BJ (cell line): ENCODE results near the gene CSF1. TPM values are rescaled to one million over a fixed set of nuclear protein-coding genes. Genes with fewer than 3 reads are reported as not detected.

Experiments
- CTCF ChIA-PET: fragments of 350-600 bp; formaldehyde crosslinking; extraction: SDS; loops from one replicate; lab custom pipeline; 2021; ENCODE audit warnings: antibody characterized with exemption, inconsistent platforms; lab: Yijun Ruan, JAX
- POLR2A ChIA-PET: fragments of 300-600 bp; sonication (Branson Sonifier 250); formaldehyde crosslinking; extraction: SDS; loops from one replicate; lab custom pipeline; 2021; ENCODE audit warnings: antibody characterized with exemption; lab: Charles Lee
- DNase-seq: peaks from one replicate; pipeline ENCODE4 v3.0.0-alpha.2; 2011; ENCODE audit warnings: low read depth
- H3K27me3 ChIP-seq: 2 replicates; pipeline ENCODE4 v1.6.0; 2011; ENCODE audit warnings: low read length; ENCODE audit not compliant: control insufficient read depth, insufficient read depth
- H3K36me3 ChIP-seq: 2 replicates; pipeline ENCODE4 v1.5.1; 2011; ENCODE audit warnings: low read length; ENCODE audit not compliant: control insufficient read depth, insufficient read depth
- H3K4me3 ChIP-seq: 2 replicates; pipeline ENCODE4 v1.5.1; 2011; ENCODE audit warnings: low read depth, mild to moderate bottlenecking, control low read depth, low read length
- polyA plus RNA-seq: library from polyadenylated mRNA; depleted of rRNA; stranded (reverse); fragments of >200 nt; gene quantifications from 2 replicates; pipeline ENCODE4 v1.2.3, GENCODE V29; 2011
- TF ChIP-seq, protein P1 (sequence below): IDR thresholded peaks from 2 replicates; pipeline ENCODE4 v1.5.1; 2011; ENCODE audit warnings: low read depth, mild to moderate bottlenecking, control low read depth, inconsistent platforms, low read length, moderate library complexity; ENCODE audit not compliant: insufficient read depth

Gene CSF1
- polyA plus RNA-seq, 1 experiment: 48.4 TPM

DNA sequence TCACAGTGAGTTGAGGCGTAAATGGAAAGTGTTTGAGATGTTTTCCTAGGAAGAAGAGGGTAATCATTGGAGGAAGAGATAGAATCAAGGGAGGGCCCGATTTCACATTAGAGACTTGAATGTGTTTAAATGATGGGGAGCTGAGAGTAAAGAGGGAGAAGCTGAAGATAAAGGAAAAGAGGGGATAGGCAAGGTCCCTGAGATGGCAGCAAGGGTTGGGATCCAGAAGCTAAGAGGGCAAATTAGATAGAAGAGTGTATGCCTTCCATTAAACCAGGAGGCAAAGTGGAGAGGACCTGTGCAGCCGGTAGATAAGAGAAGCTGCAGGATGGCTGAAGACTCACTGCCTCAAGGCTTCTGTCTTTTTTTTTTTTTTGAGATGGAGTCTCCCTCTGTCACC, 21.6 kb upstream of the CSF1 start:
- H3K27me3 ChIP-seq: no peaks in the 10 kb centered on the region
- no peaks in the 10 kb centered on the region for H3K36me3 ChIP-seq
- TF ChIP-seq, protein P1, sequence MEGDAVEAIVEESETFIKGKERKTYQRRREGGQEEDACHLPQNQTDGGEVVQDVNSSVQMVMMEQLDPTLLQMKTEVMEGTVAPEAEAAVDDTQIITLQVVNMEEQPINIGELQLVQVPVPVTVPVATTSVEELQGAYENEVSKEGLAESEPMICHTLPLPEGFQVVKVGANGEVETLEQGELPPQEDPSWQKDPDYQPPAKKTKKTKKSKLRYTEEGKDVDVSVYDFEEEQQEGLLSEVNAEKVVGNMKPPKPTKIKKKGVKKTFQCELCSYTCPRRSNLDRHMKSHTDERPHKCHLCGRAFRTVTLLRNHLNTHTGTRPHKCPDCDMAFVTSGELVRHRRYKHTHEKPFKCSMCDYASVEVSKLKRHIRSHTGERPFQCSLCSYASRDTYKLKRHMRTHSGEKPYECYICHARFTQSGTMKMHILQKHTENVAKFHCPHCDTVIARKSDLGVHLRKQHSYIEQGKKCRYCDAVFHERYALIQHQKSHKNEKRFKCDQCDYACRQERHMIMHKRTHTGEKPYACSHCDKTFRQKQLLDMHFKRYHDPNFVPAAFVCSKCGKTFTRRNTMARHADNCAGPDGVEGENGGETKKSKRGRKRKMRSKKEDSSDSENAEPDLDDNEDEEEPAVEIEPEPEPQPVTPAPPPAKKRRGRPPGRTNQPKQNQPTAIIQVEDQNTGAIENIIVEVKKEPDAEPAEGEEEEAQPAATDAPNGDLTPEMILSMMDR: no peak
- POLR2A ChIA-PET: no interaction called here
- H3K4me3 ChIP-seq: no peak overlapping the region
- CTCF ChIA-PET: interaction anchor here (0.6 to 1.1 kb wide), 2 partner anchors 12 to 19 kb away, joined by 3 to 5 read pairs; no protein-coding TSS in a partner anchor
- no peak for DNase-seq

GRCh38 chr1:109890115-109890953, 20.3 kb upstream of the CSF1 start:
- no peak for DNase-seq
- H3K4me3 ChIP-seq: no peak overlapping the region
- H3K27me3 ChIP-seq: no peaks in the 10 kb centered on the region
- ChIA-PET POLR2A (interaction anchor here (0.6 kb wide), 1 partner anchor 10 kb away, joined by 5 read pairs; no protein-coding TSS in a partner anchor), CTCF (interaction anchor here (1.0 to 1.1 kb wide), 2 partner anchors 8 to 94 kb away, joined by 3 to 4 read pairs; partner anchors contain the start of gene AHCYL1)
- TF ChIP-seq, protein P1: no peak
- H3K36me3 ChIP-seq: no peaks in the 10 kb centered on the region

- TF ChIP-seq, protein P1: no peak
- CTCF ChIA-PET: interaction anchor here (0.9 to 1.3 kb wide), 2 partner anchors 11 to 88 kb away, joined by 3 to 5 read pairs; no protein-coding TSS in a partner anchor
- POLR2A ChIA-PET: no interaction called here
Observed at GRCh38 chr1:109891930-109892329, 18.7 kb upstream of the CSF1 start.

GRCh38 chr1:109892561-109893368, 17.9 kb upstream of the CSF1 start:
- H3K36me3 ChIP-seq: no peaks in the 10 kb centered on the region
- ChIA-PET POLR2A (no interaction called here), CTCF (interaction anchor here (0.9 to 1.4 kb wide), 5 partner anchors 9 to 100 kb away, joined by 3 to 5 read pairs (median 3); no protein-coding TSS in a partner anchor)
- H3K4me3 ChIP-seq: no peak overlapping the region
- no peaks in the 10 kb centered on the region for H3K27me3 ChIP-seq
- TF ChIP-seq, protein P1: no peak
- no peak for DNase-seq

More at GRCh38 chr1:109891930-109892329, 18.7 kb upstream of the CSF1 start:
- no peaks in the 10 kb centered on the region for H3K36me3 ChIP-seq
- H3K27me3 ChIP-seq: no peaks in the 10 kb centered on the region
- H3K4me3 ChIP-seq: no peak overlapping the region
- no peak for DNase-seq
